Calu3 (cell line): ENCODE results near the gene HS3ST3B1. TPM values are rescaled to one million over a fixed set of nuclear protein-coding genes. Genes with fewer than 3 reads are reported as not detected.

Experiments used
- BruUV-seq: library from RNA; stranded (reverse); fragments of 400-500 nt; replicated peaks from 2 replicates; lab custom pipeline; 2021; lab: Mats Ljungman, UMichigan
- CTCF ChIA-PET: fragments of 300-600 bp; sonication (Branson Sonifier 250); formaldehyde crosslinking; loops from one replicate; lab custom pipeline; 2022; ENCODE audit warnings: antibody characterized with exemption; lab: Charles Lee
- DNase-seq: peaks from one replicate; pipeline ENCODE4 v3.0.0; 2022
- H3K27ac Mint-ChIP-seq: one replicate; pipeline ENCODE4 v1.8.0; 2022; ENCODE audit warnings: mixed read lengths; ENCODE audit not compliant: unreplicated experiment
- H3K27me3 Mint-ChIP-seq: one replicate; pipeline ENCODE4 v1.8.0; 2022; ENCODE audit warnings: mixed read lengths; ENCODE audit not compliant: unreplicated experiment
- H3K36me3 Mint-ChIP-seq: one replicate; pipeline ENCODE4 v1.8.0; 2022; ENCODE audit warnings: mild to moderate bottlenecking, moderate library complexity, mixed read lengths; ENCODE audit not compliant: insufficient read depth, unreplicated experiment
- H3K4me1 Mint-ChIP-seq: one replicate; pipeline ENCODE4 v1.8.0; 2022; ENCODE audit warnings: mild to moderate bottlenecking, low read depth, mixed read lengths; ENCODE audit not compliant: unreplicated experiment
- H3K4me3 Mint-ChIP-seq: one replicate; pipeline ENCODE4 v1.8.0; 2022; ENCODE audit warnings: mild to moderate bottlenecking, low read depth, moderate library complexity, mixed read lengths; ENCODE audit not compliant: unreplicated experiment
- H3K9me3 Mint-ChIP-seq: one replicate; pipeline ENCODE4 v1.8.0; 2022; ENCODE audit warnings: low read depth, mixed read lengths; ENCODE audit not compliant: unreplicated experiment
- intact Hi-C: fragments of 100-400 bp; cut with micrococcal nuclease; formaldehyde crosslinking; loops from one replicate; pipeline ENCODE4 v1.10.0; 2022; ENCODE audit not compliant: unreplicated experiment
- total RNA-seq: library from RNA; stranded (reverse); gene quantifications from 2 replicates; pipeline ENCODE4 v1.2.3, GENCODE V29; 2022
- TF ChIP-seq, protein P1 (sequence below): fragments of 200-600 bp; IDR thresholded peaks from one replicate; pipeline ENCODE4 v1.8.0; 2022; ENCODE audit warnings: antibody characterized with exemption; ENCODE audit not compliant: unreplicated experiment

HS3ST3B1 gene
- total RNA-seq, 1 experiment from 2014 or later = 0.80 TPM

- Mint-ChIP-seq H3K36me3 (no peaks in the 10 kb centered on the region), H3K27me3 (no peaks in the 10 kb centered on the region), H3K4me1 (no peaks in the 10 kb centered on the region), H3K27ac (no peak overlapping the region), H3K9me3 (peaks cover 7% of the 10 kb centered on the region), H3K4me3 (no peak overlapping the region)
- DNase-seq = no peak
- intact Hi-C loops = no loop called here
- TF ChIP-seq, protein P1, sequence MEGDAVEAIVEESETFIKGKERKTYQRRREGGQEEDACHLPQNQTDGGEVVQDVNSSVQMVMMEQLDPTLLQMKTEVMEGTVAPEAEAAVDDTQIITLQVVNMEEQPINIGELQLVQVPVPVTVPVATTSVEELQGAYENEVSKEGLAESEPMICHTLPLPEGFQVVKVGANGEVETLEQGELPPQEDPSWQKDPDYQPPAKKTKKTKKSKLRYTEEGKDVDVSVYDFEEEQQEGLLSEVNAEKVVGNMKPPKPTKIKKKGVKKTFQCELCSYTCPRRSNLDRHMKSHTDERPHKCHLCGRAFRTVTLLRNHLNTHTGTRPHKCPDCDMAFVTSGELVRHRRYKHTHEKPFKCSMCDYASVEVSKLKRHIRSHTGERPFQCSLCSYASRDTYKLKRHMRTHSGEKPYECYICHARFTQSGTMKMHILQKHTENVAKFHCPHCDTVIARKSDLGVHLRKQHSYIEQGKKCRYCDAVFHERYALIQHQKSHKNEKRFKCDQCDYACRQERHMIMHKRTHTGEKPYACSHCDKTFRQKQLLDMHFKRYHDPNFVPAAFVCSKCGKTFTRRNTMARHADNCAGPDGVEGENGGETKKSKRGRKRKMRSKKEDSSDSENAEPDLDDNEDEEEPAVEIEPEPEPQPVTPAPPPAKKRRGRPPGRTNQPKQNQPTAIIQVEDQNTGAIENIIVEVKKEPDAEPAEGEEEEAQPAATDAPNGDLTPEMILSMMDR = no peak
- no TSS peak for BruUV-seq
- CTCF ChIA-PET = no interaction called here
Observed at GRCh38 chr17:14333506-14333905, 32.6 kb downstream of the HS3ST3B1 start.

- Mint-ChIP-seq H3K27ac (no peak overlapping the region), H3K36me3 (no peaks in the 10 kb centered on the region), H3K27me3 (no peaks in the 10 kb centered on the region), H3K9me3 (peaks cover 8% of the 10 kb centered on the region), H3K4me1 (no peaks in the 10 kb centered on the region), H3K4me3 (no peak overlapping the region)
- BruUV-seq = no TSS peak
- intact Hi-C loops = no loop called here
- no peak for DNase-seq
- CTCF ChIA-PET = no interaction called here
- TF ChIP-seq, protein P1 = no peak
Observed at GRCh38 chr17:14334276-14334840, 33.5 kb downstream of the HS3ST3B1 start.

DNA sequence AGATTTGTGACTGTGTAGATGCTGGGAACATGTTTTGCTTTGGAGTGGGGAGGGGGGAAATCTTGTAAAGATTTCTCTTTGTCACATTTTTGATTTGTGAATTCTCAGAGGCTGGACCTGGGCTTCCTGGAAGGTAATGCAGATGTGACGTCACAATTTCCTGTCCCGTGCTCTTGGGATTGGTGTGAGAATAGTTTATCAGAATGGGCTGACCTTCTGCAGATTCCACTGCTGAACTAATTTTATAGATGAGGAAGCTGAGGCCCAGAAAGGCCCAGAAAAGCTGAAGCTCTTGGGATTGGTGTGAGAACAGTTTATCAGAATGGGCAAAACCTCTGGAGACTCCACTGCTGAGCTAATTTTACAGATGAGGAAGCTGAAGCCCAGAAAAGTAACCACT, 34.0 kb downstream of the HS3ST3B1 start:
- Mint-ChIP-seq H3K4me1 (no peaks in the 10 kb centered on the region), H3K27me3 (no peaks in the 10 kb centered on the region), H3K9me3 (peaks cover 11% of the 10 kb centered on the region), H3K36me3 (no peaks in the 10 kb centered on the region), H3K27ac (no peak overlapping the region), H3K4me3 (no peak overlapping the region)
- intact Hi-C loops = no loop called here
- DNase-seq = no peak
- TF ChIP-seq, protein P1 = no peak
- BruUV-seq = no TSS peak
- CTCF ChIA-PET = no interaction called here

- intact Hi-C loops = no loop called here
- Mint-ChIP-seq H3K36me3 (no peaks in the 10 kb centered on the region), H3K27me3 (no peaks in the 10 kb centered on the region), H3K4me1 (no peaks in the 10 kb centered on the region), H3K27ac (no peak overlapping the region), H3K4me3 (no peak overlapping the region), H3K9me3 (peaks cover 11% of the 10 kb centered on the region)
- DNase-seq = no peak
- CTCF ChIA-PET = no interaction called here
- BruUV-seq = no TSS peak
- TF ChIP-seq, protein P1 = no peak
Observed at GRCh38 chr17:14336418-14336817, 35.5 kb downstream of the HS3ST3B1 start.
